Measurements from ENCODE around the gene HHLA2.

HHLA2 gene

DNA sequence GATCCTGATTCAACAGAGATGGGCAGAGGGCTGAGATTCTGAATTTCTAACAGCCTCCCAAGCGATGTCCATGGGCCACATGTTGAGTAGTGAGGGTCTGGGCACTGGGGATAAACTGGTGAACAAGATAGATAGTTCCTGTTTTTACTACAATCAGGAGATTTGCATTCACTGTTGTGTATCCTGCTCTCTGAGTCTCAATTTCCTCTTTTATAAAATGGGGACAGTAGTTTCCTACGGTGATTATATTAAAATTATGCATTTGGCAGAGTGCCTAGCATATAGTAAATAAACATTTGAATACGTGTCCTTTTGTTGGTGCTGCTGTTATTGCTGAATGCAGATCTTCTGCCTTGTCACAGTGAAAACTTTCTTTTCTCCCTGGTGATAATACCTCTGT is 111.5 kb downstream of the HHLA2 start:
- no peak for DNase-seq (ENCODE audit: low read depth)
- TF ChIP-seq, protein P1, sequence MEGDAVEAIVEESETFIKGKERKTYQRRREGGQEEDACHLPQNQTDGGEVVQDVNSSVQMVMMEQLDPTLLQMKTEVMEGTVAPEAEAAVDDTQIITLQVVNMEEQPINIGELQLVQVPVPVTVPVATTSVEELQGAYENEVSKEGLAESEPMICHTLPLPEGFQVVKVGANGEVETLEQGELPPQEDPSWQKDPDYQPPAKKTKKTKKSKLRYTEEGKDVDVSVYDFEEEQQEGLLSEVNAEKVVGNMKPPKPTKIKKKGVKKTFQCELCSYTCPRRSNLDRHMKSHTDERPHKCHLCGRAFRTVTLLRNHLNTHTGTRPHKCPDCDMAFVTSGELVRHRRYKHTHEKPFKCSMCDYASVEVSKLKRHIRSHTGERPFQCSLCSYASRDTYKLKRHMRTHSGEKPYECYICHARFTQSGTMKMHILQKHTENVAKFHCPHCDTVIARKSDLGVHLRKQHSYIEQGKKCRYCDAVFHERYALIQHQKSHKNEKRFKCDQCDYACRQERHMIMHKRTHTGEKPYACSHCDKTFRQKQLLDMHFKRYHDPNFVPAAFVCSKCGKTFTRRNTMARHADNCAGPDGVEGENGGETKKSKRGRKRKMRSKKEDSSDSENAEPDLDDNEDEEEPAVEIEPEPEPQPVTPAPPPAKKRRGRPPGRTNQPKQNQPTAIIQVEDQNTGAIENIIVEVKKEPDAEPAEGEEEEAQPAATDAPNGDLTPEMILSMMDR (IDR thresholded peaks at IDR 0.05; ENCODE audit: low read length, missing control alignments), result no peak
- no peak overlapping the region for H3K4me3 ChIP-seq (replicated peaks; ENCODE audit: low read depth, low read length)

DNA sequence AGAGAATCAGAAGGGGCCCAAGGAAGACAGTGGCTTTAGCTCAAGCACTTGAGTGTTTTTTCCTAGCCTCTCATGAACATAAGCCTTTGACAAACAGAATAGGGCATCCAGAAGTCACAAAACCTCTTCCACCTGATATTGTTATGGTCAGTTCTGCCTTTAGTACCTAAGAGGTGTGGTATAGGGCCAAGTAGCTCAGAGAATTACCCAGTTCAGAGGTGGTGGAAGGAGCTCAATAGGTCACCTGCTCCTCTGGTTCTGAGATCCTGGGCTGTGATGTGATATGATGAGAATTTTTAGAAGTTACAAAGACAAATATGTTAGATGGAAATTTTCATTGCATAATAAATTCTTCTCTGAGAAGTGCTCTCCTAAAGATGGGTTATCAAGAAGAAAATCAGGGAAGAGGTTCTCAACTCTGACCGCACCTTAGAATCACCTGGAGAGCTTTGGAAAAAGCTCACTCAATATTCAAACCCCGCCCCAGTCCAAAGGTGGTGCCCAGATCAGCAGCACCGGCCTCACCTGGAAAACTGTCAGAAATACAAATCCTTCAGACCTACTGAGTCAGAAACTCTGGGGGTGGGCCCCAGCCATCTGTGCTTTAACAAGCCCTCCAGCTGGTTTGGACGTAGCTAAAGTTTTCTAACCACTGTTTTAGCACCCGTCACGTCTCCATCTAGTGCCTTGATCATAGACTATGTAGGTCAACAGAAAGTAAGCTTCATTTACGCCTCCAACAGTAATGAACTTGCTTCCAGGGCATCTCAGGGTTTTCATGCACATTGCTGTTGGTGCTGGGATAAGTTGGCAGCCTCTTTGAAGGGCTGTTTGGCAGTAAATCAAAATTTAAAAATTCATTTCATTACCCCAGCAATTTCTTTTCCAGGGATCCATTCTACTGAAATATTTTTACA is 112.8 kb downstream of the HHLA2 start:
- no peak overlapping the region for H3K4me3 ChIP-seq (replicated peaks; ENCODE audit: low read depth, low read length)
- TF ChIP-seq, protein P1 (IDR thresholded peaks at IDR 0.05; ENCODE audit: low read length, missing control alignments), result no peak

DNA sequence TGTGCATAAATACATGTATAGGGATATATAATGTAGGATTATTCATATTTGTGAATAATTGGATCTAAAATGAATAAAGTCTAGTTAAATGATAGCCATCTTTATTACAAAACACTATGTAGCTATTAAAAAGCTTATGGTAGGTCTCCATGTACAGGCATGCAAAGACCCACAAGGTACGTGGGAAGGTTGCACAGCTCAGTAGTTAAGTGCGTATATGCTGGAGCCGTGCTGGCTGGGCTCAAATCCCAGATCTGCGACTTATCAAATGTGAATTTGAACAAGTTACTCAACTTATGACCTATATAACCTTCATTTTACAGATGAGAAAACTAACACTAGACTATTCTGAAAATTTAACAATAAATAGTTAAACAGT is 113.4 kb downstream of the HHLA2 start:
- TF ChIP-seq, protein P1 (IDR thresholded peaks at IDR 0.05; ENCODE audit: low read length, missing control alignments), result no peak
- H3K4me3 ChIP-seq (replicated peaks; ENCODE audit: low read depth, low read length), result no peak overlapping the region
- DNase-seq (ENCODE audit: low read depth), result no peak

More for the DNA sequence above, 112.8 kb downstream of the HHLA2 start:
- no peak for DNase-seq (ENCODE audit: low read depth)

DNA sequence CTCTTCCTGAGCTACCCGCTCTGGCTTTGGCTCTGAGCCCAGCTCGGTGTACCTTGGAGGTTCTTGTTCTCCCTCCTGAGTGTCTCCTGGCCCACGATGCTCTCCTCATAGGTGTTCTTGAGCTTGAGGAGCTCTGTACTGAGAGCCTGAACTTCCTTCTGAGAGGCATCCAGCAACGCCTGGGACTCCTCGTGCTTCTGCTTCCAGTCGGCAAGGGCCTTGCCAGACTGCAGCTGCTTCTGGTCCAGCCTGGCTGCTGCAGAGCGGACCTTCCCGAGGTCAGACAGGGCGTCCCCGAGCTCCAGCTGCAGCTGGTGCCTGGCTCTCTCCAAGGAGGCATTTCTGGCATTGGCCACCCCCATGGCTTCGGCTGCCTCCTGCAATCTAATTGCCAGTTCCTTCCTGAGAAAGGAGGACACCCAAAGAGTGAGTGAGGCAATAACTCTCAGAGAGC is 114.2 kb downstream of the HHLA2 start:
- H3K4me3 ChIP-seq (replicated peaks; ENCODE audit: low read depth, low read length), result no peak overlapping the region
- TF ChIP-seq, protein P1 (IDR thresholded peaks at IDR 0.05; ENCODE audit: low read length, missing control alignments), result no peak
- no peak for DNase-seq (ENCODE audit: low read depth)

DNA sequence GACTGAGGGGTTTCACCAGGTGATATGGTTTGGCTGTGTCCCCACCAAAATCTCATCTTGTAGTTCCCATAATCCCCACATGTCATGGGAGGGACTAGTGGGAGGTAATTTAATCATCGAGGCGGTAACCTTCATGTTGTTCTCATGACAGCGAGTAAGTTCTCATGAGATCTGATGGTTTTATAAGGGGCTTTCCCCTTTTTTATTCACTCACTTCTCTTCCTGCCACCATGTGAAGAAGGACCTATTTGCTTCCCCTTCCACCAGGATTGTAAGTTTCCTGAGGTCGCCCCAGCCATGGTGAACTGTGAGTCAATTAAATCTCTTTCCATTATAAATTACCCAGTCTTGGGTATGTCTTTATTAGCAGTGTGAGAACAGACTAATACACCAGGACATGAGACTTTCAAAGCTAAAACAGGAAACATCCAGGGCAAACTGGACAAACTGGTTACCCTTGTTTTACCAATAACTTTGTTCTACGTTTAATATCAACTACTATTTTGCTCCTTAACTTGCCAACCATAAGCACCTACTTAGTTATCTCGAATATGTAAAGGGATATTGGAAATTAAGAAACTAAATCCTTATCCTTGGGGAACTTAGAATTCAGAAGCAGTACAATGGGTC is 115.9 kb downstream of the HHLA2 start:
- TF ChIP-seq, protein P1 (IDR thresholded peaks at IDR 0.05; ENCODE audit: low read length, missing control alignments), result no peak
- no peak for DNase-seq (ENCODE audit: low read depth)
- no peak overlapping the region for H3K4me3 ChIP-seq (replicated peaks; ENCODE audit: low read depth, low read length)

DNA sequence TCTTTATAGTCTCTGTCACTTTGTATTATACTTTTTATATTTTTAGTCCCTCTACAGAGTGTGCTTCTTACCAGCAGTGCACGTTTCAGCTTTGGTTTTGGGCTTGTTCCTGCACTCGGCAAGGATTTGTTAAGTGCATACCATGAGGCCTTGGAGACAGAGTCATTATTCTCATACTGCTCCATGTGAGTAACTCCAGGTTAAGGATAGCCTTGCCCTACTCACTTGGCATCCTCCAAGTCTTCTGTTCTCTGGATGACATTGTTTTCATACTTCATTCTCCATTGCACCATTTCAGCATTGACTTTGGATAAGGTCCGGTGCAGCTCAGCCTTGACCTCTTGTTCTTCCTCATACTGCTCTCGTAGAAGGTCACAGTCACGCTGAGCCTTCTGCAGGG is 117.7 kb downstream of the HHLA2 start:
- TF ChIP-seq, protein P1 (IDR thresholded peaks at IDR 0.05; ENCODE audit: low read length, missing control alignments), result no peak
- H3K4me3 ChIP-seq (replicated peaks; ENCODE audit: low read depth, low read length), result no peak overlapping the region
- DNase-seq (ENCODE audit: low read depth), result no peak
